GM20431 (cell line): ENCODE measurements around the gene KIAA1217.

ENCODE experiments used
- in situ Hi-C: fragments of 300-500 bp; cut with MseI, MboI; formaldehyde crosslinking; loops from one replicate; pipeline ENCODE4 v1.15.0; 2020; ENCODE audit warnings: low sequenced_read_pairs; ENCODE audit not compliant: unreplicated experiment

Gene KIAA1217

GRCh38 chr10:24453404-24453830, 244.5 kb downstream of the KIAA1217 start:
- in situ Hi-C loops, result no loop called here

- in situ Hi-C loops, result no loop called here
These were observed 245.0 kb downstream of the KIAA1217 start for GRCh38 chr10:24453973-24454372.

GRCh38 chr10:24455447-24455846, 246.5 kb downstream of the KIAA1217 start:
- in situ Hi-C loops, result no loop called here

GRCh38 chr10:24456322-24456721, 247.4 kb downstream of the KIAA1217 start:
- in situ Hi-C loops, result no loop called here

GRCh38 chr10:24457661-24458318, 248.9 kb downstream of the KIAA1217 start:
- in situ Hi-C loops, result no loop called here

GRCh38 chr10:24459836-24460235, 250.9 kb downstream of the KIAA1217 start:
- in situ Hi-C loops, result no loop called here

- in situ Hi-C loops, result no loop called here
These were observed 253.4 kb downstream of the KIAA1217 start for GRCh38 chr10:24462291-24462813.

- in situ Hi-C loops, result no loop called here
These were observed 254.1 kb downstream of the KIAA1217 start for GRCh38 chr10:24462889-24463552.

- in situ Hi-C loops, result no loop called here
These were observed 254.9 kb downstream of the KIAA1217 start for GRCh38 chr10:24463611-24464426.

GRCh38 chr10:24465124-24465874, 256.4 kb downstream of the KIAA1217 start:
- in situ Hi-C loops, result no loop called here

- in situ Hi-C loops, result no loop called here
These were observed 257.2 kb downstream of the KIAA1217 start for GRCh38 chr10:24465891-24466818.

- in situ Hi-C loops, result no loop called here
These were observed 258.2 kb downstream of the KIAA1217 start for GRCh38 chr10:24467136-24467535.

GRCh38 chr10:24467605-24468004, 258.7 kb downstream of the KIAA1217 start:
- in situ Hi-C loops, result no loop called here

- in situ Hi-C loops, result no loop called here
These were observed 259.4 kb downstream of the KIAA1217 start for GRCh38 chr10:24468281-24468751.

GRCh38 chr10:24469993-24470392, 261.1 kb downstream of the KIAA1217 start:
- in situ Hi-C loops, result no loop called here

GRCh38 chr10:24475598-24475997, 266.7 kb downstream of the KIAA1217 start:
- in situ Hi-C loops, result no loop called here

GRCh38 chr10:24476913-24477701, 268.2 kb downstream of the KIAA1217 start:
- in situ Hi-C loops, result no loop called here

GRCh38 chr10:24477915-24478314, 269.0 kb downstream of the KIAA1217 start:
- in situ Hi-C loops, result no loop called here
